ENCODE measurements around the gene CRTC3. TPM values are rescaled to one million over a fixed set of nuclear protein-coding genes. Genes with fewer than 3 reads are reported as not detected.

CRTC3 gene
- total and polyA plus RNA-seq, 2 of the 4 experiments (the other 2 are of a cell fraction), result 4.7 to 14.8 TPM

- Histone ChIP-seq H2BK5ac (ENCODE audit: low read depth, low read length, poor library complexity, severe bottlenecking) (peak overlapping the region; percentile 94), H3K4me3 (ENCODE audit: insufficient read depth, low read depth, low read length) (no peak overlapping the region), H3K27ac (ENCODE audit: insufficient read depth, low read length) (peak overlapping the region; percentile 93; the same call in 1 of the 2 replicates), H2AK9ac (replicated peaks; ENCODE audit: low read depth, low read length, poor library complexity) (no peak overlapping the region), H3K36me3 (ENCODE audit: control insufficient read depth, insufficient read depth, low read length) (peaks cover 10% of the 10 kb centered on the region), H3K14ac (replicated peaks; ENCODE audit: low read depth, low read length) (peak overlapping the region; percentile 37; the same call in 1 of the 2 replicates), H3K4me1 (ENCODE audit: control insufficient read depth, insufficient read depth, low read length) (peaks cover 18% of the 10 kb centered on the region), H4K20me1 (ENCODE audit: insufficient read depth, low read length) (peaks cover 9% of the 10 kb centered on the region; the same call in 1 of the 2 replicates), H4K91ac (ENCODE audit: insufficient read depth, low read depth, low read length) (peak overlapping the region; percentile 81), H3K23ac (ENCODE audit: low read depth, low read length) (peak overlapping the region; percentile 3; the same call in 1 of the 2 replicates), H4K5ac (ENCODE audit: low read depth, low read length) (peak overlapping the region; percentile 77), H3K79me1 (ENCODE audit: low read depth in 1 of 2, low read length in 2 of 2) (peaks cover 48 to 74% of the 10 kb centered on the region in 2 experiments), H3K56ac (ENCODE audit: extremely low read depth, insufficient read depth, low read length) (no peak overlapping the region; the same call in 1 of the 2 replicates), H2AK5ac (ENCODE audit: low read depth, low read length) (peak overlapping the region; percentile 85), H3K9ac (ENCODE audit: low read depth, low read length) (no peak overlapping the region), H3K18ac (ENCODE audit: low read depth, low read length) (peak overlapping the region; percentile 90), H2AFZ (replicated peaks; ENCODE audit: low read length, poor library complexity) (no peak overlapping the region), H3K4me2 (ENCODE audit: low read depth, low read length) (no peak overlapping the region), H2BK20ac (ENCODE audit: low read depth, low read length) (peak overlapping the region; percentile 73; the same call in 1 of the 2 replicates), H3K9me3 (ENCODE audit: control insufficient read depth, insufficient read depth, low read length) (no peaks in the 10 kb centered on the region), H3K4ac (ENCODE audit: low read depth, low read length) (peak overlapping the region; percentile 75), H3K27me3 (ENCODE audit: control insufficient read depth, insufficient read depth, low read length) (no peaks in the 10 kb centered on the region), H2BK15ac (ENCODE audit: low read depth, low read length) (peak overlapping the region; percentile 7; the same call in 1 of the 3 replicates), H2BK120ac (ENCODE audit: low read depth, low read length) (peak overlapping the region; percentile 73), H3K9me1 (ENCODE audit: insufficient read depth, low read length) (peaks cover 22% of the 10 kb centered on the region), H4K8ac (ENCODE audit: low read depth in 2 of 2, low read length in 2 of 2) (peak overlapping the region; percentile 74 to 87; a peak in 3 of 4 replicates)
- TF ChIP-seq SMC3 (IDR thresholded peaks at IDR 0.05; ENCODE audit: low read depth, low read length) (no peak), CEBPB (IDR thresholded peaks at IDR 0.05; ENCODE audit: low read depth, low read length) (no peak), RAD21 (IDR thresholded peaks at IDR 0.05; ENCODE audit: low read length) (no peak), MAZ (IDR thresholded peaks at IDR 0.05; ENCODE audit: borderline replicate concordance, low read depth, low read length) (no peak), MAFK (IDR thresholded peaks at IDR 0.05; ENCODE audit: low read depth, low read length) (no peak), USF2 (IDR thresholded peaks at IDR 0.05; ENCODE audit: low read depth, low read length) (no peak), CHD1 (IDR thresholded peaks at IDR 0.05; ENCODE audit: low read depth, low read length) (no peak), NFE2L2 (IDR thresholded peaks at IDR 0.05; ENCODE audit: low read depth, low read length) (no peak), ELK1 (IDR thresholded peaks at IDR 0.05; ENCODE audit: borderline replicate concordance, low read depth, low read length) (no peak), BHLHE40 (IDR thresholded peaks at IDR 0.05; ENCODE audit: low read depth, low read length) (no peak), MXI1 (IDR thresholded peaks at IDR 0.05; ENCODE audit: borderline replicate concordance, low read depth, low read length) (no peak), POLR2A (IDR thresholded peaks at IDR 0.05; ENCODE audit: low read depth, low read length) (no peak), RFX5 (IDR thresholded peaks at IDR 0.05; ENCODE audit: low read depth, low read length) (no peak), FOS (IDR thresholded peaks at IDR 0.05; ENCODE audit: low read depth, low read length) (no peak), RCOR1 (IDR thresholded peaks at IDR 0.05; ENCODE audit: insufficient replicate concordance, low read length) (no peak)
- TF ChIP-seq, protein P1, sequence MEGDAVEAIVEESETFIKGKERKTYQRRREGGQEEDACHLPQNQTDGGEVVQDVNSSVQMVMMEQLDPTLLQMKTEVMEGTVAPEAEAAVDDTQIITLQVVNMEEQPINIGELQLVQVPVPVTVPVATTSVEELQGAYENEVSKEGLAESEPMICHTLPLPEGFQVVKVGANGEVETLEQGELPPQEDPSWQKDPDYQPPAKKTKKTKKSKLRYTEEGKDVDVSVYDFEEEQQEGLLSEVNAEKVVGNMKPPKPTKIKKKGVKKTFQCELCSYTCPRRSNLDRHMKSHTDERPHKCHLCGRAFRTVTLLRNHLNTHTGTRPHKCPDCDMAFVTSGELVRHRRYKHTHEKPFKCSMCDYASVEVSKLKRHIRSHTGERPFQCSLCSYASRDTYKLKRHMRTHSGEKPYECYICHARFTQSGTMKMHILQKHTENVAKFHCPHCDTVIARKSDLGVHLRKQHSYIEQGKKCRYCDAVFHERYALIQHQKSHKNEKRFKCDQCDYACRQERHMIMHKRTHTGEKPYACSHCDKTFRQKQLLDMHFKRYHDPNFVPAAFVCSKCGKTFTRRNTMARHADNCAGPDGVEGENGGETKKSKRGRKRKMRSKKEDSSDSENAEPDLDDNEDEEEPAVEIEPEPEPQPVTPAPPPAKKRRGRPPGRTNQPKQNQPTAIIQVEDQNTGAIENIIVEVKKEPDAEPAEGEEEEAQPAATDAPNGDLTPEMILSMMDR (conservative IDR thresholded peaks at IDR 0.05; ENCODE audit: low read depth, low read length), result no peak
- dilution Hi-C loops (cut with HindIII; ENCODE audit: low sequenced_read_pairs, unreplicated experiment), result no loop called here
- POLR2A ChIA-PET (ENCODE audit: unreplicated experiment), result no interaction called here
- CTCF ChIA-PET, result no interaction called here
- WGBS, 2 experiments (ENCODE audit: extremely low coverage in 2 of 2, insufficient read length in 1 of 2), result no CpG with 5 or more reads among the region's 1 CpG
- intact Hi-C loops (cut with micrococcal nuclease), result no loop called here
- in situ Hi-C loops (cut with MboI; ENCODE audit: low sequenced_read_pairs), result no loop called here
- no peak for DNase-seq
- BruUV-seq (replicated peaks), result no TSS peak
- no peak for ATAC-seq (ENCODE audit: low read depth)
Measured at GRCh38 chr15:90591524-90591923, 61.8 kb downstream of the CRTC3 start.
